Liver (tissue), 9 donors: Measurements from ENCODE around the gene TMEM184A. TPM values are rescaled to one million over a fixed set of nuclear protein-coding genes. Genes with fewer than 3 reads are reported as not detected.

Experiments
- DNase-seq: peaks from one replicate; pipeline ENCODE4 v3.0.0-alpha.2; 2017; ENCODE audit warnings: low spot score
- H3K27ac ChIP-seq, 2 donors: one replicate each; pipeline ENCODE4 v1.7.0; 2013; ENCODE audit warnings: inconsistent platforms in 2 of 2, low read length in 2 of 2, control low read depth in 1 of 2, low read depth in 1 of 2, mild to moderate bottlenecking in 1 of 2
- H3K27me3 ChIP-seq, 4 donors: one replicate each; pipeline versions ENCODE4 v1.6.1 to v1.7.0; 2013; ENCODE audit warnings: low read length in 3 of 4, inconsistent platforms in 1 of 4, mild to moderate bottlenecking in 1 of 4, moderate library complexity in 1 of 4; ENCODE audit not compliant: control insufficient read depth in 4 of 4, insufficient read depth in 4 of 4
- H3K36me3 ChIP-seq, 4 donors: one replicate each; pipeline versions ENCODE4 v1.6.1 to v1.7.0; 2013; ENCODE audit warnings: low read length in 3 of 4, mild to moderate bottlenecking in 3 of 4, low read depth in 1 of 4, moderate library complexity in 1 of 4; ENCODE audit not compliant: control insufficient read depth in 4 of 4, insufficient read depth in 3 of 4
- H3K4me1 ChIP-seq, 4 donors: one replicate each; pipeline versions ENCODE4 v1.6.1 to v1.7.0; 2013; ENCODE audit warnings: low read length in 3 of 4, mild to moderate bottlenecking in 3 of 4, moderate library complexity in 1 of 4; ENCODE audit not compliant: control insufficient read depth in 4 of 4, insufficient read depth in 4 of 4
- H3K4me3 ChIP-seq, 3 donors: one replicate each; pipeline versions ENCODE4 v1.6.1 to v1.7.0; 2013; ENCODE audit warnings: low read length in 3 of 3, control low read depth in 1 of 3, low read depth in 1 of 3, mild to moderate bottlenecking in 1 of 3
- H3K9ac ChIP-seq, 2 donors: one replicate each; pipeline ENCODE4 v1.7.0; 2013; ENCODE audit warnings: low read length in 2 of 2, mild to moderate bottlenecking in 2 of 2, moderate library complexity in 2 of 2, control low read depth in 1 of 2, low read depth in 1 of 2
- H3K9me3 ChIP-seq, 4 donors: one replicate each; pipeline versions ENCODE4 v1.6.1 to v1.7.0; 2013; ENCODE audit warnings: low read length in 3 of 4; ENCODE audit not compliant: control insufficient read depth in 4 of 4
- ATF3 ChIP-seq: IDR thresholded peaks from 2 replicates; pipeline ENCODE4 v1.6.1; 2016; ENCODE audit warnings: antibody characterized with exemption
- CTCF ChIP-seq: fragments of 150-350 bp; IDR thresholded peaks from 2 replicates; pipeline ENCODE4 v1.5.1; 2017; ENCODE audit warnings: improper control_type of control experiment, low read depth, low read length; ENCODE audit not compliant: missing input control
- EGR1 ChIP-seq, 2 donors: IDR thresholded peaks; 2 replicates each; pipeline ENCODE4 v1.6.1; 2016 to 2018; ENCODE audit warnings: antibody characterized with exemption in 2 of 2, low read depth in 2 of 2
- FOXA1 ChIP-seq: IDR thresholded peaks from 2 replicates; pipeline ENCODE4 v1.6.1; 2016; ENCODE audit warnings: antibody characterized with exemption
- FOXA2 ChIP-seq: IDR thresholded peaks from 2 replicates; pipeline ENCODE4 v1.6.1; 2016; ENCODE audit warnings: antibody characterized with exemption
- GABPA ChIP-seq, 2 donors: IDR thresholded peaks in 1 of 2; conservative IDR thresholded peaks in 1 of 2; 2 replicates each; pipeline ENCODE4 v1.6.1; 2016; ENCODE audit warnings: antibody characterized with exemption in 2 of 2, mild to moderate bottlenecking in 1 of 2, moderate library complexity in 1 of 2
- HNF4A ChIP-seq, 2 donors: conservative IDR thresholded peaks; 2 replicates each; pipeline ENCODE4 v1.6.1; 2016; ENCODE audit warnings: antibody characterized with exemption in 2 of 2, mild to moderate bottlenecking in 2 of 2
- HNF4G ChIP-seq: IDR thresholded peaks from 2 replicates; pipeline ENCODE4 v1.6.1; 2016; ENCODE audit warnings: antibody characterized with exemption
- JUND ChIP-seq, 2 donors: IDR thresholded peaks; 2 replicates each; pipeline ENCODE4 v1.6.1; 2016; ENCODE audit warnings: antibody characterized with exemption in 2 of 2
- MAX ChIP-seq: IDR thresholded peaks from 2 replicates; pipeline ENCODE4 v1.6.1; 2016; ENCODE audit warnings: antibody characterized with exemption
- NR2F2 ChIP-seq: IDR thresholded peaks from 2 replicates; pipeline ENCODE4 v1.6.1; 2016; ENCODE audit warnings: antibody characterized with exemption
- RAD21 ChIP-seq, 2 donors: IDR thresholded peaks; 2 replicates each; pipeline ENCODE4 v1.6.1; 2016; ENCODE audit warnings: antibody characterized with exemption in 2 of 2, mild to moderate bottlenecking in 2 of 2
- REST ChIP-seq: IDR thresholded peaks from 2 replicates; pipeline ENCODE4 v1.6.1; 2016; ENCODE audit warnings: antibody characterized with exemption, mild to moderate bottlenecking
- RXRA ChIP-seq, 2 donors: IDR thresholded peaks; 2 replicates each; pipeline ENCODE4 v1.6.1; 2017 to 2018; ENCODE audit warnings: antibody characterized with exemption in 2 of 2, mild to moderate bottlenecking in 1 of 2
- SP1 ChIP-seq: IDR thresholded peaks from 2 replicates; pipeline ENCODE4 v1.6.1; 2018; ENCODE audit warnings: antibody characterized with exemption, mild to moderate bottlenecking
- TAF1 ChIP-seq: conservative IDR thresholded peaks from 2 replicates; pipeline ENCODE4 v1.6.1; 2016; ENCODE audit warnings: antibody characterized with exemption, mild to moderate bottlenecking
- YY1 ChIP-seq: IDR thresholded peaks from 2 replicates; pipeline ENCODE4 v1.6.1; 2016; ENCODE audit warnings: antibody characterized with exemption, mild to moderate bottlenecking
- ZBTB33 ChIP-seq: IDR thresholded peaks from 2 replicates; pipeline ENCODE4 v1.6.1; 2016; ENCODE audit warnings: antibody characterized with exemption
- WGBS: extraction: QIAGEN DNeasy Blood & Tissue Kit; methylation state at CpG from one replicate; pipeline ENCODE4 v1.1.7; 2013; 5-methylcytosine and 5-hydroxymethylcytosine counted together
- polyA plus RNA-seq, 2 donors: library from polyadenylated mRNA; stranded (reverse) in 1 of 2; unstranded in 1 of 2; fragments of 200-250 nt in 1 of 2; fragments of >200 nt in 1 of 2; fragmentation: Nextera tagmentation in 1 of 2; extraction: Ambion mirVana in 1 of 2; gene quantifications; one replicate each; pipeline versions ENCODE4 v1.2.1 to v1.2.3, GENCODE V29; 2013 to 2015
- total RNA-seq, 2 donors: library from RNA; depleted of rRNA; stranded (reverse); fragments of >200 nt; gene quantifications; one replicate each; pipeline ENCODE4 v1.2.3, GENCODE V29; 2014
- donor health status: healthy.
- donor health status: healthy.
- donor health status: healthy.
- donor health status: healthy.
- donor health status: healthy.

TMEM184A gene
- total and polyA plus RNA-seq, 4 donors, result 1.6 to 12.6 (median 11.4) TPM

- TF ChIP-seq FOXA2 (no peak), HNF4G (no peak), FOXA1 (no peak)
Measured at GRCh38 chr7:1542329-1542728, 13.7 kb downstream of the TMEM184A start (continued).

- TF ChIP-seq YY1 (no peak), SP1 (no peak), CTCF (no peak), HNF4G (no peak), RAD21 (IDR thresholded peaks at IDR 0.05) (no peak), TAF1 (no peak), ZBTB33 (no peak), NR2F2 (no peak), FOXA2 (no peak), HNF4A (conservative IDR thresholded peaks at IDR 0.05) (no peak), ATF3 (no peak), FOXA1 (no peak), MAX (no peak), REST (no peak), JUND (IDR thresholded peaks at IDR 0.05) (no peak), EGR1 (IDR thresholded peaks at IDR 0.05; ENCODE audit: low read depth in 2 of 2) (no peak), GABPA (IDR thresholded peaks at IDR 0.05 in 1 of 2, conservative IDR thresholded peaks at IDR 0.05 in 1 of 2) (no peak), RXRA (IDR thresholded peaks at IDR 0.05) (no peak)
- Histone ChIP-seq H3K9ac (no peak overlapping the region), H3K27ac (no peak overlapping the region), H3K4me3 (no peak overlapping the region), H3K36me3 (peaks cover 4 to 15% (median 9%) of the 10 kb centered on the region in 4 donors), H3K4me1 (peaks cover 3 to 10% (median 7%) of the 10 kb centered on the region in 4 donors), H3K9me3 (no peaks in the 10 kb centered on the region), H3K27me3 (no peaks in the 10 kb centered on the region)
- DNase-seq, result no peak
- WGBS, result 93% methylated on average over 33 of the region's 33 CpGs
Measured at GRCh38 chr7:1541431-1542162, 14.4 kb downstream of the TMEM184A start.
